ENCODE data around the gene CD226. TPM values are rescaled to one million over a fixed set of nuclear protein-coding genes. Genes with fewer than 3 reads are reported as not detected.

Gene CD226
- total RNA-seq, 2 experiments from 2014 or later = 47.6 to 52.2 TPM

DNA sequence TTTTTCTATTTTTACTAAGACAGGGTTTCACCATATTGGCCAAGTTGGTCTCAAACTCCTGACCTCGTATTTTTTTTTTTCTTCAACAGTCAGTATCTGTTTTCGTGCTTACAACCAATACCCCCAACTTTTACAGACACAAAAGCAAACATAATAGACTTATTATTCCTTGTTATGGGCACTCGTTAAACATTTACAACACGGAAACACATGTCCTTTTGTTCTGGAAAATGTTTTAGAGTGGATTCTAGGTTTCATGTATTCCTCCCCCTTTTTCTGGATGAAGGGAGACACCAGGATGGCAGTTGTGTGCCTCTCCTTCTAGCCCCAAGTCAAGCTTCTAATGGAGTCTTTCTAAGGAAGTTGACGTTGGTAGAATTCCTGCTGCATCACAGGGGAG is 88.8 kb downstream of the CD226 start:
- POLR2A ChIA-PET = interaction anchor here (1.1 kb wide), 1 partner anchor 39 kb away, joined by 3 read pairs; no protein-coding TSS in a partner anchor
- CTCF ChIA-PET = no interaction called here
- peaks cover 35% of the 10 kb centered on the region for H3K36me3 Mint-ChIP-seq (ENCODE audit: low read depth)
- no peak overlapping the region for H3K27ac Mint-ChIP-seq
- no peak for ATAC-seq
- no peaks in the 10 kb centered on the region for H3K4me1 Mint-ChIP-seq (ENCODE audit: low read depth)
- no peak for DNase-seq
- H3K9me3 Mint-ChIP-seq (ENCODE audit: insufficient read depth) = no peaks in the 10 kb centered on the region
- H3K27me3 Mint-ChIP-seq (ENCODE audit: low read depth) = no peaks in the 10 kb centered on the region
- no peak overlapping the region for H3K4me3 Mint-ChIP-seq

DNA sequence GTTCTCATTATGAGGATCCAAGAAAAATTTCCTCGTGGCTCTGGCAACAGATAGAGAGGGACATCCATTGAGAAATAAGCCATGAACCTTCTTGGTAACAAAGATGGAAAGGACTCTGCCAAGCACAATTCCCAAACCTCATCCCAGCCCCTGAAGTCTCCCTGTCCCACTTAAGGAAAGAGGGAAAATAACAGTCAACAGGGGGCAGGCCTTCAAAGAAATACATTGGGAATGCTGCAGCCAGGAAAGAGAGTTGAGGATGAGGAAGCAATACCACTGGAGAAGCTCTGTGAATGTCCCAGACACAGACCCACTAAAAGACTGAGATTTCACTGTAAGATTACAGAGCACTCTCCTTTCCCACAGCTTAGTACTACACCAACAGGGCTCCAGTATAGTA is 93.2 kb downstream of the CD226 start:
- Mint-ChIP-seq H3K36me3 (ENCODE audit: low read depth) (peaks cover 18% of the 10 kb centered on the region), H3K27me3 (ENCODE audit: low read depth) (no peaks in the 10 kb centered on the region), H3K27ac (no peak overlapping the region), H3K9me3 (ENCODE audit: insufficient read depth) (no peaks in the 10 kb centered on the region), H3K4me3 (no peak overlapping the region), H3K4me1 (ENCODE audit: low read depth) (no peaks in the 10 kb centered on the region)
- ATAC-seq = no peak
- CTCF ChIA-PET = interaction anchor here (0.7 kb wide), 1 partner anchor 10 kb away, joined by 3 read pairs; no protein-coding TSS in a partner anchor
- POLR2A ChIA-PET = interaction anchor here (0.7 kb wide), 1 partner anchor 30 kb away, joined by 4 read pairs; no protein-coding TSS in a partner anchor
- DNase-seq = no peak

DNA sequence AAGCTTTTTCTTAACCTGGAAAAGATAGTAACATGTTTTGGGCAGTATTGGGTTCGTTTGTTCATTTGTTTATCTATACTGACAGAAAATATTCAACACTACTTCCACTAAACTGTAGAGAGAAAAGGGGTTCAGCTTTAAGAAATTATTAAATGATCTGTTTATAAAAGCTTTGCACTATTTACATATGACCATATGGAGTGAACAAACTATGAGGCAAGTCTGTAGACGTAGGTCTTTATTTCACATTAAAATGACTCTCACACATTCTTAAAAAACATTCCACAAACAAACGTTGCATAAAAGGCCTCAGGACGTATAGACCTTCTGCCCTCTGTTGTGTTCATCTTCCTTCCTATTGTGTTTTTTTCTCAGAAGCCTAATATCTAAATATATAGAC is 94.6 kb downstream of the CD226 start:
- no peak overlapping the region for H3K27ac Mint-ChIP-seq
- H3K4me1 Mint-ChIP-seq (ENCODE audit: low read depth) = no peaks in the 10 kb centered on the region
- ATAC-seq (no peak), DNase-seq (no peak)
- no peak overlapping the region for H3K4me3 Mint-ChIP-seq
- H3K9me3 Mint-ChIP-seq (ENCODE audit: insufficient read depth) = no peaks in the 10 kb centered on the region
- CTCF ChIA-PET = no interaction called here
- peaks cover 16% of the 10 kb centered on the region for H3K36me3 Mint-ChIP-seq (ENCODE audit: low read depth)
- POLR2A ChIA-PET = no interaction called here
- no peaks in the 10 kb centered on the region for H3K27me3 Mint-ChIP-seq (ENCODE audit: low read depth)

DNA sequence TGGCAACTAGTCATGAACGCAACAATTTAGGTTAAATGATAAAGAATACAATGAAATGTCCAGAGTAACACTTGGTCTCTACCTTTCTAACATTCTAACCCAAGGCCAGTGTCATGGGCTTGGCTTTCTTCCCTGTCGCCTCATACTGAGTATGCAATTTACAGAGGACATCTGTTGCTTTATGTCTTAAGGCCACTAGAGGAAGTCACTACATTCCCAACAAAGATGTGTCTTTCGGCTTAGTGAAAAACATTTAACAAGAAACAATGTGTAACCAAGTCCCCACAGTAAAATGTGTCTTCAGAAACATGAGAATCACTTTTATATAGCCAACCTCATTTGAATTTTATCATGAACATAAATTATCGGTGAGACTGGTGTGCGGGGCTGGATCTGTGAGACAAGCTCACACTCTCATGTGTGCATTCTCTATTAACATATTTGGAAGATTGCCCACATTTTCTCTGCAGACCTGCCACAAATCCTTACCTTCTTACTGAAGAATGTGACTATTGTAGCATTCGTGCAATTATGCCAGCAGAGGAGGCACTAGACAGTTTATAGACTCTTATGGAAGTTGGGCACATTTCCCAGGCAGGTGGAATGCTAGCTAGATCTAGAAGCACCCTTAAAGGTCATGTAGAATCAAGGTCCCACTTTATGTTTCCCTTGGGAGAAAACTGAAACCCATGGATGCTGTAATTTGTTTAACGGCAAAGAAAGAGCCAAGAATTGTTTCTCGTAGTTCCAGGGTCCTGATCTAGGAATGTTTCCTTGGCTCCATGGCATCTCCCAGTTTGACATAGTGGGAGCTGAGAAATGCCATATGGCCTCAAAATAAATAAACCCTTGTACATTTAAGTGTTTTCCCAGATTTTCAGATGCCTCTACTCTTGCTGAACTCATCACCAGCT is 101.8 kb downstream of the CD226 start:
- H3K27ac Mint-ChIP-seq = no peak overlapping the region
- H3K36me3 Mint-ChIP-seq (ENCODE audit: low read depth) = no peaks in the 10 kb centered on the region
- H3K4me3 Mint-ChIP-seq = no peak overlapping the region
- POLR2A ChIA-PET = no interaction called here
- DNase-seq (no peak), ATAC-seq (no peak)
- CTCF ChIA-PET = interaction anchor here (0.7 to 1.3 kb wide), 4 partner anchors 11 to 240 kb away, joined by 3 read pairs; no protein-coding TSS in a partner anchor
- H3K4me1 Mint-ChIP-seq (ENCODE audit: low read depth) = no peaks in the 10 kb centered on the region
- peaks cover 3% of the 10 kb centered on the region for H3K27me3 Mint-ChIP-seq (ENCODE audit: low read depth)
- no peaks in the 10 kb centered on the region for H3K9me3 Mint-ChIP-seq (ENCODE audit: insufficient read depth)

DNA sequence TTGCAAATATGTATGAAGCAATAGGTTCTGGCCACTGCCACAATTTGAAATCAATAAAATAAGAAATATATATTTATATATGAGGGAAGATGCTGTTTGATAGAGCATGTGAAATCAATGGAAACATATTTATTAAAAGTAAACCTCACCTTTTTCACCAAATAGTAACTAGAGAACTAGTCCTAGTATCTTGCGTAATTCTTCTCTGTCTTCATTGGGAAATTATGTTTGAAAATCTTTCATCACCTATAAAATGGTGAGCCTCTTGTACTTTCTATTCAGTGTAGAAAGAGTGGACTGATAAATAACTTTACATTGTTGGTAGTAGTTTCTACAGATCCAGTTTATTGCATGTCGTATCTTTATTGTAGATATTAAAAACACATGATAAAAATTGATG is 103.0 kb downstream of the CD226 start:
- Mint-ChIP-seq H3K27me3 (ENCODE audit: low read depth) (peaks cover 3% of the 10 kb centered on the region), H3K36me3 (ENCODE audit: low read depth) (no peaks in the 10 kb centered on the region), H3K4me1 (ENCODE audit: low read depth) (no peaks in the 10 kb centered on the region), H3K9me3 (ENCODE audit: insufficient read depth) (no peaks in the 10 kb centered on the region), H3K27ac (no peak overlapping the region), H3K4me3 (no peak overlapping the region)
- ATAC-seq (no peak), DNase-seq (no peak)
- CTCF ChIA-PET = interaction anchor here (0.9 kb wide), 1 partner anchor 89 kb away, joined by 3 read pairs; no protein-coding TSS in a partner anchor
- POLR2A ChIA-PET = no interaction called here

DNA sequence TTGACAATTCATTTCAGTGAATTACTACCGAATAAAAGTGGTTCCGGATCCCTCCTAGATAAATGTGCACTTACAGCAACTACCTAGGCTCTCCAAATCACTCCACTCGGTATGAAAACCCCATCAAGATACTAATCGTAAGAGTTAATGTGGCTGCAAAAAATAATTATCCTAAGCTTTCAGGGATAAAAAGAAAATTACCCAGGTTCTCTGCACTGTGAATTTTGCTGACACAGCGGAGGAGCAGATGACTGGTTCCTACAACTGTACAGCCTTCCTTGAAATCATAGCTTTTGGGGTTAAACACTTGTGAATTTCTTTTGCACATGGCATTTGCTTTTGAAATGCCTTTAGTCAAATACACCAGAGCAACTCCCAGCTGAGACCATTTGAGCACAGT is 104.7 kb downstream of the CD226 start:
- POLR2A ChIA-PET = no interaction called here
- no peaks in the 10 kb centered on the region for H3K9me3 Mint-ChIP-seq (ENCODE audit: insufficient read depth)
- no peak for ATAC-seq

DNA sequence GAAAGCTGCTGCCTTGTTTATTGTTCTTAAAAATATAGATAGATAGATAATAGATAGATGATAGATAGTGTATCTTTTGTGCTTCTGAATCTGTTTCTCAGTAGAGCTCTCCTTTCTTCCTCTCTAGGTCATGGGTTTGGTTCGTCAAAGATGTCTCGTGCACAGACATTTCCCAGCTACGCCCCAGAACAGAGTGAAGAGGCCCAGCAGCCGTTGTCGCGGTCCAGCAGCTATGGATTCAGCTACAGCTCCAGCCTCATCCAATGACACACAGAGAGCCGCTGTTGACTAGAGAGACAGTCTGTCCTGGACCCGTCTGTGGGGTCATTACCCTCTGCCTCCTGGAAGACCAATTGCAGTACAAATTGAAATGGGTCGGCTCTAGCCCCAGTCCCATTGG is 106.6 kb downstream of the CD226 start:
- Mint-ChIP-seq H3K4me1 (ENCODE audit: low read depth) (no peaks in the 10 kb centered on the region), H3K36me3 (ENCODE audit: low read depth) (no peaks in the 10 kb centered on the region), H3K27me3 (ENCODE audit: low read depth) (peaks cover 3% of the 10 kb centered on the region), H3K27ac (no peak overlapping the region), H3K4me3 (no peak overlapping the region), H3K9me3 (ENCODE audit: insufficient read depth) (no peaks in the 10 kb centered on the region)
- DNase-seq (no peak), ATAC-seq (no peak)
- ChIA-PET CTCF (interaction anchor here (1.3 to 1.7 kb wide), 2 partner anchors 11 to 13 kb away, joined by 4 to 6 read pairs; no protein-coding TSS in a partner anchor), POLR2A (no interaction called here)

More for the DNA sequence above, 104.7 kb downstream of the CD226 start:
- Mint-ChIP-seq H3K36me3 (ENCODE audit: low read depth) (no peaks in the 10 kb centered on the region), H3K27me3 (ENCODE audit: low read depth) (peaks cover 3% of the 10 kb centered on the region), H3K4me1 (ENCODE audit: low read depth) (no peaks in the 10 kb centered on the region), H3K4me3 (no peak overlapping the region), H3K27ac (no peak overlapping the region)
- no peak for DNase-seq
- CTCF ChIA-PET = no interaction called here

DNA sequence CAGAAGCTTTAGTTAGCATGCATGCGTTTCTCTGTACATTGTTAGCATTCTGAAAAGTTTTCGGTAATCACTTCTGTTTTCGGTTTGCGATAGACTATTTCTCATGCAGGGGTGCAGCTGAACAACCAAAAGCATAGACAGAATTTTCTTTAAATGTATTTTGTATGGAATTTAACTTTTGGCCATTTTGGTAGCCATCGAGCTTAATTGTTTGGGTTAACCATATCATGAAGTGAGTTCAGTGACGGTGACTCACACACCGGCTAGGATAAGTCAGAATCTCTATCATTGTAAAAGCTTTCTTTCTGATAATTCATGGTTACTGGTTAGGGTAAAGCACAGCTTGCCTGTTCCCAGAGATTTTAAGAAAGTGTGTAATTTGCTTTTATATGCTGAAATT is 107.2 kb downstream of the CD226 start:
- ChIA-PET POLR2A (no interaction called here), CTCF (interaction anchor here (1.7 kb wide), 1 partner anchor 11 kb away, joined by 6 read pairs; no protein-coding TSS in a partner anchor)
- Mint-ChIP-seq H3K27me3 (ENCODE audit: low read depth) (peaks cover 3% of the 10 kb centered on the region), H3K4me3 (no peak overlapping the region), H3K4me1 (ENCODE audit: low read depth) (no peaks in the 10 kb centered on the region), H3K36me3 (ENCODE audit: low read depth) (peaks cover under 1% of the 10 kb centered on the region), H3K9me3 (ENCODE audit: insufficient read depth) (no peaks in the 10 kb centered on the region), H3K27ac (no peak overlapping the region)
- DNase-seq = no peak
- no peak for ATAC-seq

DNA sequence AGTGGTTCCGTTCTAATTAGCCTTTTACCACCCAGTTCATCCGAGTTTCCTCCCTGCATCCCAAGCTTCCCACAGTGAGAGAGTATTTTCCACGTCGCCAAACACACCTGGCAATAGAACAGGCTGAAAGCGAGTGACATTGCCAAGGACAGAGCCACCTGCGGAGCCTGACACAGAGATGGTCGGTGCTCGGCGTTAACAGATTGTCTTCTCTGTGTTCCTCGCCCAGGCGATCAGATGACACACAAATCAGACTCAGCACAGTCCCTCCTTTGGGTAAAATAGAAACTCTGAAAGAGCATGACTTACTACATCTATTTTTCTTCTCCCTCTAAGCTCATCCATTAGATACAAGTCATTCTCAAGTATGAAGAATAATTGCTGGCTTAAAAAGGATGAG is 107.7 kb downstream of the CD226 start:
- Mint-ChIP-seq H3K4me3 (no peak overlapping the region), H3K27me3 (ENCODE audit: low read depth) (peaks cover 3% of the 10 kb centered on the region), H3K36me3 (ENCODE audit: low read depth) (peaks cover 2% of the 10 kb centered on the region), H3K4me1 (ENCODE audit: low read depth) (no peaks in the 10 kb centered on the region), H3K9me3 (ENCODE audit: insufficient read depth) (no peaks in the 10 kb centered on the region), H3K27ac (no peak overlapping the region)
- ATAC-seq = no peak
- POLR2A ChIA-PET = no interaction called here
- CTCF ChIA-PET = interaction anchor here (1.7 kb wide), 1 partner anchor 10 kb away, joined by 6 read pairs; no protein-coding TSS in a partner anchor
- DNase-seq = no peak

DNA sequence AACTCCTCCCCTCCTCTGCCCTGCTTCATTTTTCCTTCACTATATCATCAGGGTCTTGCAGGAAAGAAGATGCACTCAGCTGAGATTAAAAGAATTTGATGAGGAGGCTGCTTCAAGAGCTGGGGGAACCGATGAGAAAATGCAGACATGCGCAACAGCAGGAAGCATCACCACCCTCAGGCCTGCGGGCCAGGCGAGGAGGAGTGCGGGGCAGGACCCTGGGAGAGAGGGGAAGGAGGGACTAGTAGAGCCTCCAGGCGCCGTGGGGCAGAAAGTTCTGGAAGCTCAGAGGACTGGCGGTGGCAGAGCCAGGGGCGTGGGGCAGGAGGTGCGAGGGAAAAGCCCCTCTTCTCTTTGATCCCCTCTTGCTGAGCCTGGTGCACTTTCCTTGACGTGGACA is 108.2 kb downstream of the CD226 start:
- ChIA-PET POLR2A (no interaction called here), CTCF (interaction anchor here (1.6 kb wide), 1 partner anchor 105 kb away, joined by 4 read pairs; no protein-coding TSS in a partner anchor)
- Mint-ChIP-seq H3K27ac (no peak overlapping the region), H3K4me1 (ENCODE audit: low read depth) (no peaks in the 10 kb centered on the region), H3K4me3 (no peak overlapping the region), H3K36me3 (ENCODE audit: low read depth) (peaks cover 2% of the 10 kb centered on the region), H3K27me3 (ENCODE audit: low read depth) (peaks cover 3% of the 10 kb centered on the region), H3K9me3 (ENCODE audit: insufficient read depth) (no peaks in the 10 kb centered on the region)
- DNase-seq (no peak), ATAC-seq (no peak)

DNA sequence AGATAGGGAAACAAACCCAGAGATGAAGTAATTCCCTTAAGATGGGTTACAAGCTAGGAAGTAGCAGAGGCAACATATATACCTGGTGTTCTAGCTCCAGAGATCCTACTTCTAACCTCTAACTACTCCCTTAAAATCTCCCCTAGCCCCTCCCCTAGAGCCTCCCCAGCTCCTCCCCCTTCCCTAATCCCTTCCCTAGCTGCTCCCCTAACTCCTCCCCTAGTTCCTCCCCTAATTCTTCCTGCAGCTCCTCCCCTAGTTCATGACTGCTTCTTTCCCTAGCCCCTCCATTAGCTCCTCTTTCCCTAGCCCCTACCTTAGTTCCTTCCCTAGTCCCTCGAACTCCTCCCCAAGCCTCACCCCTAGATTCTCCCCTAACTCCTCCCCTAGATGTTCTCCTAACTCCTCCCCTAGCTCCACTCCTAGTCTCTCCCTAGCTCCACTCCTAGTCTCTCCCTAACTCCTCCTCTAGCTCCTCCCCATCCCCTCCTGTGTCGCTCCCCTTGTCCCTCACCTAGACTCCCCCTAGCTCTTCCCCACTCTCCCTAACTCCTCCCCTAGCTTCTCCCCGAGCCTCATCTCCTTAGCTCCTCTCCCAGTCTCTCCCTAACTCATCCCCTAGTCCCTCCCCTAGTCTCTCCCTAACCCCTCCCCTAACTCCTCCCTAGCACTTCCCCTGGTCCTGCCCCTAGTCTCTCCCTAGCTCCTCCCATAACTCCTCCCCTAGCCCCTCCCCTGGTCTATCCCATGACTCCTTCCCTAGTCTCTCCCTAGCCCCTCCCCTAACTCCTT is 108.9 kb downstream of the CD226 start:
- Mint-ChIP-seq H3K4me1 (ENCODE audit: low read depth) (no peaks in the 10 kb centered on the region), H3K36me3 (ENCODE audit: low read depth) (peaks cover 2% of the 10 kb centered on the region), H3K27me3 (ENCODE audit: low read depth) (peaks cover 3% of the 10 kb centered on the region), H3K27ac (no peak overlapping the region), H3K9me3 (ENCODE audit: insufficient read depth) (no peaks in the 10 kb centered on the region), H3K4me3 (no peak overlapping the region)
- ChIA-PET CTCF (interaction anchor here (0.8 to 1.6 kb wide), 2 partner anchors 11 to 105 kb away, joined by 3 to 4 read pairs; no protein-coding TSS in a partner anchor), POLR2A (interaction anchor here (0.6 kb wide), 1 partner anchor 188 kb away, joined by 3 read pairs; no protein-coding TSS in a partner anchor)
- ATAC-seq (peak; percentile 73), DNase-seq (no peak)
